HG02798 (cell line): Measurements from ENCODE around the gene EXOC2.
A peak's percentile ranks its signal among the peaks of the same experiment; 100 is the strongest.

Experiments
- ATAC-seq: cut with Tn5 transposase; IDR thresholded peaks from one replicate; pipeline ENCODE4 v1.9.1; 2021; ENCODE audit warnings: mild to moderate bottlenecking; ENCODE audit not compliant: unreplicated experiment, poor library complexity

EXOC2 gene

DNA sequence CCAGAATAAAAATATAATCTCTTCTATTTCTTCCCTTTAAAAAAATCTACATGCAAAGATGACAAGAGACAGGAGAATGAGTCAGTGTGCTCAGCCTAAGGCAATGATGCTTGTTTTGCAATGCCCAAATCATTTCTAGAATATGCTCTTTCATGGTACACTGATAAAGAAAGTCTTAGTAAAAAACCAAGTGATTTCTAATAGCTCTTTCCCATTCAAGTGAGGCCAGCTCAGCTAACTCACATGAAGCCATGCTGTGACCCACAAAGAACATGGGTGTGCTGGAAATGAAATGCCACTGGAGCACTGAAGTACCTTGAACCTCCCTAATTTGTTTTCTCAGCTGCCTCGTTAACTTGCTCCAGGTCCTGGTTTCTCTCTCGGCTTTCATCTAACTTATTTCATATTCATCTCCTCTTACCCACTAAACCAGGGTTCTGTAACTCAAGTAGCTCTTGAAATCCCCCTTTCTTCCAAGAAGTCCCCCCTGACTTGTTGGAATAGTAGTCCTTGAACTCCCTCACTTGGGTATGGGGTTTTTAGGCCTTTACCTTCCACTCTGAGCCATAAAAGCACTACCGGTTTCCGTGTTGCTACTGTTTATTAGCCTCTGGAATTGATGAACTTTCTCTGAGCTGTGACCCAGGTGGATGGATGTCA lies 208.7 kb downstream of the EXOC2 start:
- no peak for ATAC-seq

DNA sequence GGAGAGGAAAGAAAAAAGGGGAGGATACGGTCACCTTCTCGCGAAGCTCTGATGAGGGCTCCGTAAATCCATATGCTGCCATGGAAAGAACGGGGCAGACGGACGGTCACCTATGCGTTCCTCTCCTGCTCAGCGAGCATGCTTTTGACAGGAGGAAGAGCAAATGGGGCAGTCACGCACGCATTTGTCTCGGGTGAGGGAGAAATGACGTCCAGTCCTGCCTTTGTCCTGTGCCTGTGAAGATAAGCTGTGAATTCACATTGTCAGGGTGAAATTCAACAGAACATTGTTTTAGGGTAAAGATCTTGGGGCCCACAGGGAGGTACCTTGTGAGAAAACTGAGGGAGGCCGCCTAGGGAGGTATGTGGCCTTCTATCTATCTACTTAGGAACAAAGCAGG lies 217.6 kb downstream of the EXOC2 start:
- no peak for ATAC-seq

DNA sequence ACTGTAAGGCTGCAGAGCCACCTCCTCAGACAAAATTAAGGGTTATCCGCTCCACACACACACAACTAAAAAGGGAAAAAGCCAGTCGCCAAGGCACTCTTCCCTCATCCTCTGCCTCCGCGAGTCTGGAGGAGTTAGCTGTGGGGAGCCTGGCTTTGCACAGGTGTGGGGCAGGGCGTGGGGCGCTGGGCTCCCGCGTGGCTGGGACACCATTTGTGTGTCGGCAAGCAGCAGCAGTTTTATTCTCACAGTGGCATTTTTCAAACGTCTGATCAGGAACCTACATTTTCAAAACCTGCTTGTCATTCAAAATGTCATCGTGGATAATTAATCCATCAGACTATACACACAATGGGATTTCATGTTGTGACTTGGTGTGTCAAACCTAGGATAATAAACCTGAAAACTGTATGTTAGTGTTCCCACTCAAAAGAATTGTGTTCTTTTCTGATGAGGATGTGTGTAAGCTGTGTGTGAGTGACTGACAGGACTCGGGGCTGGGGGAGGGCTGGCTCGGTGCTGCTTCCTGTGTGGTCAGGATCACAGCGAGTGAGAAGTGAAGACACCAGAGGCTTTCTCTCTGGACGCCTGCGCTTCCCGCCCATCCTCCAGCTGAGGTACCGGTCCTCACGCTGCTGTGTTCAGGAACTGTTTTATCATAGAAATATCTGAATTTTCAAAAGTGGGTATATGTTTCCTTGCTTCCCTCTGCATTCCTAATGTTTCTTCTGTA lies 218.3 kb downstream of the EXOC2 start:
- peak; percentile 81 for ATAC-seq

DNA sequence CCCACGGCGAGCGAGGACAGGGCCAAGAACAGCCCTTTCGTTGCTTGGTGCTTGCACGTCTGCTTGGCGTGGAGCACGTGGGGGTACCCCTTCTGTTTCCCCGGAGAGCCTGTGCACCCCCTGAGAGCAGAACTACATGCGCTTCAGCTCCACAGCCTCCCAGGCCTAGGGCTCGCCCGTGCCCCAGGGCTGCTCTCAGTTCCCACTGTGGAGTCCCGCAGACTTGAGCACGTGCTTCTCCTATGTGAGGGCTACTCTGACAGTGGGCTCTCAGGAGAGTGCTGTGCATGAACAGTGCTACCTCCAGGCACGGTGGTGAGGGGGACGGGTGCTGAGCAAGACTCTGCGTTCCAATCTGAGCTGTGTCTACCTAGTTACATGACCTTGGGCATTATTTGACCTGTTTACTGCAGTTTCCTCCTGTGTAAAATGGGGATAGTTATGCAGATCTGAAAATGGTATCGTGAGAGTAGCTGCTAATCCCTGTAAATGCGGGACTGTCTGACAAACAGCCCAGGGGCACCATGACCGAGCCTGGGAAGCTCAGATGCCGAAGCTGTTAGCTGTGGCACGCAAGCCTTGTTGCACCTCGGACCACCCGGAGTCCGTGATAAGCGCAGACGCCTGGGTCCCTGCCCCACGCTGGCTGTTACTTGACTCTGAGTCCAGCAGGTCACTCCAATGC lies 219.0 kb downstream of the EXOC2 start:
- ATAC-seq, result no peak

DNA sequence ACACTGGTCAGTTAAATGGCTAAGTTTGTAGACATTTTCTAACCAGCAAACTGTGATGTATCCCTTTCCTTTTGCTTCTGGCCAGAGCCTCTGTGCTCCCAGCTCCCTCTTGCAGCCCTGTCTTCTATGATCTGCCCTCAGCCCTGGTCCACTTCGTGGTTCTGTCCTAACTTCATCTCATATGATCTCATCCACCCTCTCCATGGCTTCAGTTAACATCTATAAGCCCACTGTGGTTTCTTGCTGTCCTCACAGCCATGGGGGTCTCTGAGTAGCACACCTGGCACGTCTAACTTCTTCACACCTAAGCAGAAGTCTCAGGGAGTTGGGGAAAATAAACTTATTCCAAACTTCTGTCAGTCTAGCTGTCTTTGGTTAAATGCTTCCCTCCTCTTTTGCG lies 219.6 kb downstream of the EXOC2 start:
- ATAC-seq, result no peak

DNA sequence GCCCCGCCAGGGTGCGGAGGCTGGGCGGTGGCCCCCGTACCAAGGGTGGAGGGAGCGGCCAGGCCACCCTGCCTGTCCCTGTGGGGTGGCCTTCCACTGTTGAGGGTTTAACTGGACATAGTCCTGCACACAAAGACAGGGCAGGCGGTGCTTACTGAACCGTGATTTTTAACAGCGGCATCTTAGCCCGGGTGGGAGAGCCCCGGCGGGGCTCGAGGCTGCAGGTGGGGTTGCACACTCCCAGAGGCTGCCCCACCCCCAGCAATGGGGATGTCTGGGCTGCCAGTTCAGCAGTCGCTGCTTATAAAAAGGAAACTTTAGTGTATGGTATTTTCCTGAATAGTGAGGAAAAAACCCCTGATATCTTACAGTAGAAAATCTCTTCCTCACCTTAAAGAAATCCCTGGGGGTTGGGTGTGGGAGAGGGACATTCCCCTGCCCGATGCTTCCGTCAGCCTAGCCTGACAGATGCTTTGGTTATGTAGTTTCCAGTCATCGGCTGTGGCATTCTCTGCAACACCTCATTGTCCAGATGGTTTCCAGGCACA lies 222.0 kb downstream of the EXOC2 start:
- ATAC-seq, result no peak

DNA sequence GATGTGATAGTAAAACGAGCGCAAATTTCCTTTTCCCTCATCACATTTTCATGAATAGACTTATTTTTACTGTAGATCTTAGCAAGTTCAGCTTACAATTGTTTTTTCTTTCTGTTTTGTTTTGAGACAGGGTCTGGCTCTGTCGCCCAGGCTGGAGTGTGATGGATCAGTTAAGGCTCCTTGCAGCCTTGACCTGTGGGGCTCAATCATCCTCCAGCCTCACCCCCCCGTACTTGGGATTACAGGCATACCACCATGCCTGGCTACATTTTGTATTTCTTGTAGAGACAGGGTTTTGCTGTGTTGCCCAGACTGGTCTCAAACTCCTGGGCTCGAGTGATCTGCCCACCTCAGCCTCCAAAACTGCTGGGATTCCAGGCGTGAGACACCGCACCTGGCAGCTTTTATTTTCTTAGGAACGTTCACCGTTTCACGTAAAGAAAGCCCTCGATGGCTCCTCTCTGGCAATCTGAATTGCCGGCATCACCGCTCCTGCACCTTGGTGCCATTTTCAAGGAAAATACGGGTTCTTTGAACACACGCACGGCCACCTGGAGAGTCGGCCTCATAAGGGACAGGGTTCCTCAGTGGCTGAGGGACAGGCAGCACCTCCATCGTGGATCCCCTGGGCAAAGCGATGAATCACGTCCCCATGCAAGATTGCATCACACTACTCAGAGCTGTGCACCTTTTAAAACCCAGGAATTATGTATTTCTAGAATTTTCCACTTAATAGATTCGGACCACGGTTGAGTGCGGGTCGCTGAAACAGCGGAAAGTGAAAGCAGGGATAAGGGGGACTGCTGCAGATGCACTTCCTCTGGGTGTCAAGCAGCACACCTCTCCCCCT lies 222.7 kb downstream of the EXOC2 start:
- no peak for ATAC-seq

DNA sequence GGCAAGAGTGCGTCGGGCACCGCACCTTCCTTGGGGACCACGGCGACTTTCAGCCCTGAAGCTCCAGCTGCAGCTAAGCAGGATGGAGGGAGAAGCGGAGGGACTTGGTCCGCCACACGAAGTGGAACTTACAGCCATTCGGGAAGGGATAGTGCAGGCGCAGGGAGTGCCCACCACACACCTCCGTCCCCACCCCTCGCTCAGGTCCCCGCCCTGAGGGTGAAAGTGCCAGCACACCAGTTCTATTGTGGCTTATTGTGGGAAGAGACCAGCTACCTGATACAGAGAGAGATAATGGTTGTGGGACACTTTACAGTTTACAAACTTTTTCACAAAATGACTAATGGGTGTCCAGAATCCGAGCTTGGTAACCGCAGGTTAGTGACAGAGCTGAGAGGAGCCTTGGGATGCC lies 225.3 kb downstream of the EXOC2 start:
- ATAC-seq, result no peak

DNA sequence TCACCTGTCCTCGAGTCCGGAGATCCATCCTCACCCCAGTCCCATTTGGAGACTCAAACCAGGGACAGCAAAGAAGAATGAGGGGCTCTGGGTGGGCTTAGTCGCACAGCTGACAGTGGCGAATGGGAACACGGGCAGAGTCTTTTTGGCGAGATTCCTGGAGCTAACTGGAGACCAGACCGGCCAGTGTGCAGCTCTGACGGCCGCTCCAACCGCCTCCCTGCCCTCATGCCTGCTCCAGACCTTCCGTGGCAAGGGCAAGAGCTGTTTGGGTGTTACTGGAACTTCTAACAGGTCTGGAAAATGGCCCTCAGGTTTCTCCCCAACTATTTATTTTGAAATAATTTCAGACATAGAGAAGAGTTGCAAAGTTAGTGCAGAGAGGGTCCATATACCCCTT lies 225.8 kb downstream of the EXOC2 start:
- no peak for ATAC-seq

DNA sequence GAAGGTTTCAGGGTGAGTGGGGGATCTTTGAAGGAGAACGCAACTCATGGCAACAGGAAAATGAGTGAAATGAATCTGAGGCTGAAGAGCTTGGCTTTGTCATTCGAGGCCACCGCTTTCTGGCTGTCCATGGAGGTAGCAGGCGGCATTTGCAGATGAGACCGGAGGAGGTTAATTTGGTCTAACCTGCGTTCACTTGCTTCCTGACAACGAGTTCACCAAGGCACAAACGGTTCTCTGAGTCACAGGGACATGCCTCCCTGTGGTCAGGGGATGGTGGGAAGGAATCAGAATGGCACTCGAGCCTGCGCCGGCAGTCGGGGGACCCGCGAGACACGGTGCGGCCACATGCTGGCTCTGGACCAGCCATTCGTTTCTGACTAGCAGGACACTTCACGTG lies 226.4 kb downstream of the EXOC2 start:
- ATAC-seq, result no peak

DNA sequence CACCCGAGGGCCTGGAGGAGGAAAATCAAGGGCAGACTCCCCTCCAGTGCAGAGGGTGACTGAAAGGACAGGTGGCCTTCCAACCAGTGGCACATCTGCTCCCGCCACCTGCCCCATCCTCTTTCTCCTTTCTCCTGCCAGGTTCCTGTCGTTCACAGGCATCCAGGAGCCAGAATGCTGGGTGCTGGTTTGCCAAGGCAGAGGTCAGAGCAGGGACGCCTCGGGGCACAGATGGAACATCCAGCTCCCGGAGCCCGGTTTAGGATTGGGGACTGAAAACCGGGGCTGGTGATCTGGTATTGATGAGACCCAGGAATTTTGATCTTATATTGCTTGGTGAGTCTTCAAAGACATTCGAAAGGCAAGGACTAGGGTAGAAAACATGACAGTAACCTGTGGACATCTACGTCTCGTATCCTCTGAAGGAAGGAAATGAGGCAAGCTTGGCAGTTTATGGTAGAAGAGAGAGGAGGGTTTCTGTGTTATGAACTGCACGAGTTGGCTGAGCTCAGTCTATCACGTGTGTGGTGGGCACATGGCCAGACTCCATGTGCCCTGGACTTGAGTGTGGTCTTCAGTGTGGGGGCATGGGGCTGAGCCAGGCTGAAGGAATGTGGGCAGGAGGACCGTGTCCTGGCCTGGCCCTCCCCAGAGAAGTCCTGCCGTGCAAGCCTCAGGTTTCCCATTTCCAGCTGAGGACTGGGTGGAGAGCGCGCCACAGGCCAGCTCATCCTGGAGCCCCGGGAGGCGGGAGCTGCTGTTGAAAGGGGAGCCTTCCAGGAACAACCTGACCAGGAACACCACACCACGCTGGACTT lies 227.2 kb downstream of the EXOC2 start:
- ATAC-seq, result no peak

DNA sequence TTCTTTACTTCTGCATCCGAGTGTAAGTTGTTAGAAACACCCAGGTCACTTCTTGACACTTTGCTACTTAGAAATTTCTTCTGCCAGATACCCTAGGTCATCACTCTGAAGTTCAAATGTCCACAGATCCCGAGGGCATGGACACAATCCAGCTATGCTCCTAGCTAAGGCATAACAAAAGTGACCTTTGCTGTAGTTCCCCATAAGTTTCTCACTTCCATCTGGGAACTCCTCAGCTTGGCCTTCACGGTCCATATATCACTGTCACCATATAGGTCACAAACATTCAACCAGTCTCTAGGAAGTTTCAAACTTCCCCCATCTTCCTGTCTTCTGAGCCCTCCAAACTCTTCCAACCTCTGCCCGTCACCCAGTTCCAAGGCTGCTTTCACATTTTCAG lies 236.1 kb downstream of the EXOC2 start:
- no peak for ATAC-seq

DNA sequence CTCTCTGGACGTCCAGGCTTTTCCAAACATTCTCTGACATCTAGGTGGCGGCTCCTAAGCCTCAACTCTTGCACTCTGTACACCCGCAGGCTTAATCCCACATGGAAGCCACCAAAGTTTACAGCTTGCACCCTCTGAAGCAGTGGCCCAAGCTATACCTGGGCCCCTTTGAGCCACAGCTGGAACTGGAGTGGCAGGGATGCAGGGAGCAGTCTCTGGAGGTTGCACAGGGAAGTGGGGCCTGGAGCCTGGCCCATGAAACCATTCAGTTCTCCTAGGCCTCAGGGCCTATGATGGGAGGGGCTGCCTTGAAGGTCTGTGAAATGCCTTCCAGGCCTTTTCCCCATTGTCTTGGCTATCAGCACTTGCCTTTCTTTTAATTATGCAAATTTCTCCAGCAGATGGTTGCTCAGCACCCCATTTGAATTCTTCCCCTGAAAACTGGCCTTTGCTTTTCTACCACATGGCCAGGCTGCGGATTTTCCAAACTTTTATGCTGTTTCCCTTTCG lies 236.5 kb downstream of the EXOC2 start:
- ATAC-seq, result no peak

DNA sequence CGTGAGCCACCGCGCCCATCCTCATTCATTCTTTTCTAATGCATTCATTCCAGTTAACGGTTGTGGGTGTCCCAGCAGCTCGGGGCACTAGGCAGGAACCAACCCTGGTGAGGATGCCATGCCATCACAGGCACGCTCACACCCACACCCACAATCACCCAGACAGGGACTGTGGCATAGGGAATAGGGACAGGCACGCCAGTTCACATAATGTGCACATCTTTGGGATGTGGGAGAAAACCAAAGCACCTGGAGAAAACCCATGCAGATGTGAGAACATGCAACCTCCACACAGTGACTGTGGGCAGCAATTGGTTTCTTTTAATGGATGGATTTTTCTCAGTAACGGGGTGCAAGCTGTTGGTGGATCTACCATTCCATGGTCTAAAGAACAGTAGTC lies 237.1 kb downstream of the EXOC2 start:
- no peak for ATAC-seq

DNA sequence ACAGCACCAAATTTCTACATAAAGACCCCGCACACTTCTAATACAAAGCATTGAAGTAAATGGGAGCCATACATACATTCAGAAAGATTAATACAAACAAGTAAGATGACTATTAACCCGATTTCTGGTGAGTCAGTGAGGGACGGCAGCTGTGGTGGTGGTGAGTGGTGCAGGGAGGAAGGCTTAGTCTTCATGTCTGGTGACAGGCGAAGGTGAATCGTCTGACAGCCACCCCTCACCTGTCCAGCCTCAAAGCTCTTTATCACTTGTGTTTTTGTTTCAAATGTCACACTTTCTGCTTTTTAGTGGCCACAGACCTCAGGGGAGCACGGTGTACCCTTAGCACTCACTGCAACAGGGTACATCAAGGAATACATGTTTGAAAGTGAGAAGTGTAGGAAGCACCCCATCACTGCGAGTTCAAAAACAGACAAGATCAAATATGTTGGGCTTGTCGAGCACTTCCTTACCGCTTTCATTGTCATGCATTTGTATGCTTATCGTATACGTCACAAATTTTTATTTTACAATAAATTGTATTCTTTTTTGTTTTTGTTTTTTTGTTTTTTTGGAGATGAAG lies 237.8 kb downstream of the EXOC2 start:
- no peak for ATAC-seq

DNA sequence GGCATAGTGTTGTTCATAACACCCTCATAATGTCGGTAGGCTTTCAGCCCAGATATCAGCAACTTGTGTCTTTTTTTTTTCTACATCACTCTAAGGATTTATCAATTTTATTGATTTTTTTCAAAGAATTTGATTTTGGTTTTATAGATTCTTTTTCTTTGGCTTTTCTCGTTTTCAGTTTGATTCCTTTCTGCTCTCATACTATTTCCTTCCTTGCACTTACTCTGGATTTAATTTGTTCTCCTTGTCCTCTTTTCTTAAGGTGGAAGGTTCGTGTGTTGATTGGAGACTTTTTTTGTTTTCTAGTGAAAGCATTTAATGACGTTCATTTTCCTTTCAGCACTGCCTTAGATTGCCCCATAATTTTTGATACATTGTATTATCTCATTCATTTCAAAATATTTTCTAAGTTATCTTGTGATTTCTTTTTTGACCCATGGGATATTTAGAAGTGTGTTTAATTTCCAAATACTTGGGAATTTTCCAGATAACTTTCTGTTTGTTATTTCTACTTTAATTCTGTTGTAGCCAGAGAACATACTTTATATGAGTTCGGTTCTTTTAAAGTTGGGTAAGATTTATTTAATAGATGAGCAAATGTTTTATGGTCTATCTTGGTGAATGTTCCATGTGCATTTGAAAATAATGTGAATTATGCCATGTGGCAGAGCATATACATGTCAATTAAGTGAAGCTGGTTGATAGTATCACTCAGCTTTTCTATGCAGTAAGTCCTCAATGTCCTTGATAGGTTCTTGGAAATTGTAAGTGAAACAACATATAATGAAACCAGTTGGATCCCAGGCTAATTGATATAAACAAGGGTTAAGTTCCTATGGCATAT lies 238.6 kb downstream of the EXOC2 start:
- ATAC-seq, result no peak

DNA sequence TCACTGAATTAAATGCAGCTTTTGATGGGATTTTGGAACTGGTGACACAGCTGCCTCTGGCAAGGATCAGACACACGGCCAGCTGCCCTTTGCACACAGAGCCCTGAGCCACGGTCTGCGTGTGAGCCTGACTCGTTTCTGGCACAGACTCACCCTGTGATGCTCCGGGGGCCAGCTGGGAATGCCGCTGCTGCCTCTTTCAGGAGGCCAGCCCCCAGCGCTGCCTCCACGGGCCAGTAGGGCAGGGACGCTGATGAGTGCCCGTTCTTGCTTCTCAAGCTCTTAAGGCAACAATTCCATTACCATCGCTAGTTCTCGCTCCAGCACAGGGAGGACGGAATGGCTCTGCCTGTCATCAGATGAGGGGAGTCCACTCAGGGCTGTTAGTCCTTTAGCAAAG lies 239.8 kb downstream of the EXOC2 start:
- no peak for ATAC-seq
